SU-DHL-6 (cell line): ENCODE data around the gene C1QTNF1.

Experiments
- EZH2phosphoT487 ChIP-seq: fragments of 200-600 bp; sonication (generic), shearing (Covaris generic); conservative IDR thresholded peaks from 2 replicates; pipeline ENCODE4 v1.6.1; 2018; ENCODE audit warnings: mild to moderate bottlenecking, antibody characterized with exemption, low read length, moderate library complexity, mixed read lengths
- TF ChIP-seq, protein P1 (sequence below): fragments of 200-600 bp; sonication (generic); IDR thresholded peaks from one replicate; pipeline ENCODE4 v1.5.1; 2017; ENCODE audit warnings: antibody characterized with exemption, mild to moderate bottlenecking, low read length, moderate library complexity; ENCODE audit not compliant: insufficient read depth, poor library complexity, severe bottlenecking

DNA sequence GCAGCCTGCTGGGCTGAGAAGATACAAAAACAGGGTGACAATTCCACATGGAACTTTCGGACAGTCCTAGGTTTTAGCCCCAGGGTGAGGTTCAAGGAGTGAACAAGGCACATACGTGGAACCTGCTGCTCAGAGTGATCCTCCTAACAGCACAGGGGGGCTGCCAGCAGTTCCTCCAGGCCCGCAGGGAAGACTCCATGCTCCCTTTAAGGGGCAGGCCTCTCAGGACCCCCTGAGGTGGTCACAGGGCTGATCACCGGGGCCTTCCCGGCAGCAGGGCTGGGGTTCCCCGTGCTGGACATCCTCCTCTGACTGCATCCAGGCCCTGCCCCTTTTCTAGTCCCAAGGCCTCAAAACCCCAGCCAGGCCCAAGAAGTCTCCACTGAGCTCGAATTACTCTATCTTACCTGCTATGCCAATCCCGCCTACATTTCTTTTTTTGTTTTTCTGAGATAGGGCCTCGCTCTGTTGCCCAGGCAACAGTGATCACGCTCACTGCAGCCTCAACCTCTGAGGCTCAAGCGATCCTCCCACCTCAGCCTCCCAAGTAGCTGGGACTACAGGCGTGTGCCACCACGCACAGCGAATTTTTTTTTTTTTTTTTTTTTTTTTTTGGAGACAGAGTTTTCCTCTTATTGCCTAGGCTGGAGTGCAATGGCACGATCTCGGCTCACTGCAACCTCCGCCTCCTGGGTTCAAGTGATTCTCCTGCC is 24.8 kb upstream of the C1QTNF1 start:
- TF ChIP-seq, protein P1, sequence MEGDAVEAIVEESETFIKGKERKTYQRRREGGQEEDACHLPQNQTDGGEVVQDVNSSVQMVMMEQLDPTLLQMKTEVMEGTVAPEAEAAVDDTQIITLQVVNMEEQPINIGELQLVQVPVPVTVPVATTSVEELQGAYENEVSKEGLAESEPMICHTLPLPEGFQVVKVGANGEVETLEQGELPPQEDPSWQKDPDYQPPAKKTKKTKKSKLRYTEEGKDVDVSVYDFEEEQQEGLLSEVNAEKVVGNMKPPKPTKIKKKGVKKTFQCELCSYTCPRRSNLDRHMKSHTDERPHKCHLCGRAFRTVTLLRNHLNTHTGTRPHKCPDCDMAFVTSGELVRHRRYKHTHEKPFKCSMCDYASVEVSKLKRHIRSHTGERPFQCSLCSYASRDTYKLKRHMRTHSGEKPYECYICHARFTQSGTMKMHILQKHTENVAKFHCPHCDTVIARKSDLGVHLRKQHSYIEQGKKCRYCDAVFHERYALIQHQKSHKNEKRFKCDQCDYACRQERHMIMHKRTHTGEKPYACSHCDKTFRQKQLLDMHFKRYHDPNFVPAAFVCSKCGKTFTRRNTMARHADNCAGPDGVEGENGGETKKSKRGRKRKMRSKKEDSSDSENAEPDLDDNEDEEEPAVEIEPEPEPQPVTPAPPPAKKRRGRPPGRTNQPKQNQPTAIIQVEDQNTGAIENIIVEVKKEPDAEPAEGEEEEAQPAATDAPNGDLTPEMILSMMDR = no peak
- no peak for TF ChIP-seq EZH2phosphoT487
